GM19240 (cell line): ENCODE results near the gene DAB2IP.

Source experiments
- DNase-seq: peaks from one replicate; pipeline ENCODE4 v3.0.0; 2011; ENCODE audit warnings: low spot score; ENCODE audit not compliant: insufficient read length

Gene DAB2IP

GRCh38 chr9:121700832-121701419 is 49.5 kb downstream of the DAB2IP start:
- no peak for DNase-seq

- DNase-seq = no peak
These were observed 50.4 kb downstream of the DAB2IP start for GRCh38 chr9:121701736-121702261.

GRCh38 chr9:121703014-121703734 is 51.7 kb downstream of the DAB2IP start:
- no peak for DNase-seq

GRCh38 chr9:121704281-121704680 is 52.8 kb downstream of the DAB2IP start:
- DNase-seq = no peak

- DNase-seq = no peak
These were observed 54.8 kb downstream of the DAB2IP start for GRCh38 chr9:121706149-121706750.

- peak; percentile 79 for DNase-seq
These were observed 56.3 kb downstream of the DAB2IP start for GRCh38 chr9:121707477-121708424.

GRCh38 chr9:121708768-121709488 is 57.5 kb downstream of the DAB2IP start:
- DNase-seq = no peak

GRCh38 chr9:121709798-121710197 is 58.4 kb downstream of the DAB2IP start:
- no peak for DNase-seq

- DNase-seq = no peak
These were observed 59.8 kb downstream of the DAB2IP start for GRCh38 chr9:121711281-121711680.

- DNase-seq = no peak
These were observed 60.4 kb downstream of the DAB2IP start for GRCh38 chr9:121711797-121712196.

- DNase-seq = no peak
These were observed 62.1 kb downstream of the DAB2IP start for GRCh38 chr9:121713400-121714070.

GRCh38 chr9:121714075-121714705 is 62.8 kb downstream of the DAB2IP start:
- no peak for DNase-seq

- DNase-seq = no peak
These were observed 63.4 kb downstream of the DAB2IP start for GRCh38 chr9:121714873-121715272.

GRCh38 chr9:121717141-121717991 is 65.9 kb downstream of the DAB2IP start:
- no peak for DNase-seq

- no peak for DNase-seq
These were observed 66.7 kb downstream of the DAB2IP start for GRCh38 chr9:121718084-121718483.

GRCh38 chr9:121718501-121718900 is 67.1 kb downstream of the DAB2IP start:
- no peak for DNase-seq

GRCh38 chr9:121720311-121721057 is 69.0 kb downstream of the DAB2IP start:
- no peak for DNase-seq

- no peak for DNase-seq
These were observed 69.6 kb downstream of the DAB2IP start for GRCh38 chr9:121721058-121721350.
